ENCODE data around the gene SGCD.

The SGCD gene

GRCh38 chr5:156329171-156329611 is 2.2 kb downstream of the SGCD start:
- H3K27ac ChIP-seq (ENCODE audit: poor library complexity, severe bottlenecking), result no peak overlapping the region
- no peaks in the 10 kb centered on the region for H3K4me1 ChIP-seq (ENCODE audit: insufficient read depth, poor library complexity, severe bottlenecking)
- ATAC-seq (ENCODE audit: low read depth), result no peak
- DNase-seq (ENCODE audit: low spot score), result no peak
- H3K36me3 ChIP-seq (ENCODE audit: low read depth), result no peaks in the 10 kb centered on the region
- no peaks in the 10 kb centered on the region for H3K27me3 ChIP-seq (ENCODE audit: insufficient read depth, poor library complexity, severe bottlenecking)
- no peak overlapping the region for H3K4me3 ChIP-seq (ENCODE audit: severe bottlenecking)
- TF ChIP-seq CTCF (IDR thresholded peaks at IDR 0.05; ENCODE audit: poor library complexity, severe bottlenecking), result no peak
- peaks cover 3% of the 10 kb centered on the region for H3K9me3 ChIP-seq (ENCODE audit: severe bottlenecking)

GRCh38 chr5:156330141-156330870 is 3.3 kb downstream of the SGCD start:
- no peak for DNase-seq (ENCODE audit: low spot score)

GRCh38 chr5:156331181-156331580 is 4.2 kb downstream of the SGCD start:
- DNase-seq (ENCODE audit: low spot score) (no peak), ATAC-seq (ENCODE audit: low read depth) (no peak)
- no peaks in the 10 kb centered on the region for H3K36me3 ChIP-seq (ENCODE audit: low read depth)
- no peaks in the 10 kb centered on the region for H3K4me1 ChIP-seq (ENCODE audit: insufficient read depth, poor library complexity, severe bottlenecking)
- H3K27ac ChIP-seq (ENCODE audit: poor library complexity, severe bottlenecking), result no peak overlapping the region
- H3K4me3 ChIP-seq (ENCODE audit: severe bottlenecking), result no peak overlapping the region
- H3K9me3 ChIP-seq (ENCODE audit: severe bottlenecking), result peaks cover 3% of the 10 kb centered on the region
- TF ChIP-seq CTCF (IDR thresholded peaks at IDR 0.05; ENCODE audit: poor library complexity, severe bottlenecking), result no peak
- no peaks in the 10 kb centered on the region for H3K27me3 ChIP-seq (ENCODE audit: insufficient read depth, poor library complexity, severe bottlenecking)

More at GRCh38 chr5:156330141-156330870, 3.3 kb downstream of the SGCD start:
- Histone ChIP-seq H3K27me3 (ENCODE audit: insufficient read depth, poor library complexity, severe bottlenecking) (no peaks in the 10 kb centered on the region), H3K4me1 (ENCODE audit: insufficient read depth, poor library complexity, severe bottlenecking) (no peaks in the 10 kb centered on the region), H3K36me3 (ENCODE audit: low read depth) (no peaks in the 10 kb centered on the region), H3K4me3 (ENCODE audit: severe bottlenecking) (no peak overlapping the region), H3K9me3 (ENCODE audit: severe bottlenecking) (peaks cover 3% of the 10 kb centered on the region), H3K27ac (ENCODE audit: poor library complexity, severe bottlenecking) (no peak overlapping the region)
- TF ChIP-seq CTCF (IDR thresholded peaks at IDR 0.05; ENCODE audit: poor library complexity, severe bottlenecking), result no peak
- no peak for ATAC-seq (ENCODE audit: low read depth)

GRCh38 chr5:156331845-156332244 is 4.9 kb downstream of the SGCD start:
- H3K27me3 ChIP-seq (ENCODE audit: insufficient read depth, poor library complexity, severe bottlenecking), result no peaks in the 10 kb centered on the region
- H3K27ac ChIP-seq (ENCODE audit: poor library complexity, severe bottlenecking), result no peak overlapping the region
- DNase-seq (ENCODE audit: low spot score) (no peak), ATAC-seq (ENCODE audit: low read depth) (no peak)
- TF ChIP-seq CTCF (IDR thresholded peaks at IDR 0.05; ENCODE audit: poor library complexity, severe bottlenecking), result no peak
- H3K36me3 ChIP-seq (ENCODE audit: low read depth), result no peaks in the 10 kb centered on the region
- H3K9me3 ChIP-seq (ENCODE audit: severe bottlenecking), result peaks cover 3% of the 10 kb centered on the region
- no peaks in the 10 kb centered on the region for H3K4me1 ChIP-seq (ENCODE audit: insufficient read depth, poor library complexity, severe bottlenecking)
- H3K4me3 ChIP-seq (ENCODE audit: severe bottlenecking), result no peak overlapping the region

- no peaks in the 10 kb centered on the region for H3K4me1 ChIP-seq (ENCODE audit: insufficient read depth, poor library complexity, severe bottlenecking)
- H3K9me3 ChIP-seq (ENCODE audit: severe bottlenecking), result peaks cover 3% of the 10 kb centered on the region
- no peak overlapping the region for H3K4me3 ChIP-seq (ENCODE audit: severe bottlenecking)
- TF ChIP-seq CTCF (IDR thresholded peaks at IDR 0.05; ENCODE audit: poor library complexity, severe bottlenecking), result no peak
- H3K27ac ChIP-seq (ENCODE audit: poor library complexity, severe bottlenecking), result no peak overlapping the region
- H3K36me3 ChIP-seq (ENCODE audit: low read depth), result no peaks in the 10 kb centered on the region
- DNase-seq (ENCODE audit: low spot score) (no peak), ATAC-seq (ENCODE audit: low read depth) (no peak)
- H3K27me3 ChIP-seq (ENCODE audit: insufficient read depth, poor library complexity, severe bottlenecking), result no peaks in the 10 kb centered on the region
These were observed 5.3 kb downstream of the SGCD start for GRCh38 chr5:156332245-156332644.
